Liver (tissue), 2 donors: Measurements from ENCODE around the gene DSG3.

Experiments
- CTCF ChIP-seq: fragments of 150-350 bp; IDR thresholded peaks from 2 replicates; pipeline ENCODE4 v1.5.1; 2017; ENCODE audit warnings: improper control_type of control experiment, low read depth, low read length; ENCODE audit not compliant: missing input control
- FOXA1 ChIP-seq: IDR thresholded peaks from 2 replicates; pipeline ENCODE4 v1.6.1; 2016; ENCODE audit warnings: antibody characterized with exemption
- REST ChIP-seq: IDR thresholded peaks from 2 replicates; pipeline ENCODE4 v1.6.1; 2016; ENCODE audit warnings: antibody characterized with exemption, mild to moderate bottlenecking
- YY1 ChIP-seq: IDR thresholded peaks from 2 replicates; pipeline ENCODE4 v1.6.1; 2016; ENCODE audit warnings: antibody characterized with exemption, mild to moderate bottlenecking
- donor health status: healthy.

GRCh38 chr18:31440787-31441186 lies 6.8 kb upstream of the DSG3 start:
- TF ChIP-seq CTCF (no peak), FOXA1 (no peak), REST (no peak), YY1 (no peak)
